CD4-positive, alpha-beta T cell treated with Interleukin-6 at 100 ng/mL for 8 hours (primary cell): ENCODE data around the gene PRRT3.

Experiments used
- DNase-seq: peaks from one replicate; pipeline ENCODE4 v3.0.0-alpha.2; 2020; ENCODE audit warnings: mixed read lengths, low spot score

The PRRT3 gene

GRCh38 chr3:9951962-9952805 is at the start of gene PRRT3:
TSS of gene PRRT3 (minus strand) at chr3:9952408. CDS start at chr3:9950115, 2,293 bp downstream.
- DNase-seq: peak; percentile 44

DNA sequence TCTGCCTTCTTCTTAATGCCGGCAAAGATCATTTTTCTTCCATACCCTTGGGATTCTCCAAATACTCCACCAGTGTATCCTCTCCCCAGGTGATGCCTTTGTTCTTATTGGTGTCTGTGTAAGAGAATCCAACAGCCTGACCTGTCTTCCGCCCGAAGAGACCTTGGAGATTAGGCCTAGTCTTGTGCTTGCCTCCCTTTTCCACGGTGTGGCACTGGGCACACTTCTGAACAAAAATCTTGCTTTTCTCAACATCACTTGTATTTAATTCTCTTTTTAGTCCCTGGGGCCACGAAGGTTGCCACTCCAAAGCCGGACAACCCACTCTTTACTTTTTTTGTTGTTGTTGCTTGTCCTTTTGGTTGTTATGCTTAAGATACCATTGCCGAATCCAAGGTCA is 48.5 kb upstream of the PRRT3 start:
- no peak for DNase-seq

- DNase-seq: no peak
Measured at GRCh38 chr3:9994086-9994844, 42.1 kb upstream of the PRRT3 start.

GRCh38 chr3:9986230-9986725 is 34.1 kb upstream of the PRRT3 start:
- no peak for DNase-seq

DNA sequence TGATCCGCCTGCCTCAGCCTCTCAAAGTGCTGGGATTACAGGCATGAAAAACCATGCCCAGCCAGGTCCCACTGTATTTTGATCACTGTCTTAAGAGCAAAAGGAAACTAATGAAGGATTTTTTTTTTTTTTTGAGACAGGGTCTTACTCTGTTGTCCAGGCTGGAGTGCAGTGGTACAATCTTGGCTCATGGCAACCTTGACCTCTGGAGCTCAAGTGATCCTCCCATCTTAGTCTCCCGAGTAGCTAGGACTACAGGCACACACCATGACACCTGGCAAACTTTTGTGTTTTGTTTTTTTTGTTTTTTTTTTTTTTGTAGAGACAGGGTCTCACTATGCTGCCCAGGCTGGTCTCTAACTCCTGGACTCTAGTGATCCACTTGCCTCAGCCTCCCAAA is 28.0 kb upstream of the PRRT3 start:
- DNase-seq: no peak

DNA sequence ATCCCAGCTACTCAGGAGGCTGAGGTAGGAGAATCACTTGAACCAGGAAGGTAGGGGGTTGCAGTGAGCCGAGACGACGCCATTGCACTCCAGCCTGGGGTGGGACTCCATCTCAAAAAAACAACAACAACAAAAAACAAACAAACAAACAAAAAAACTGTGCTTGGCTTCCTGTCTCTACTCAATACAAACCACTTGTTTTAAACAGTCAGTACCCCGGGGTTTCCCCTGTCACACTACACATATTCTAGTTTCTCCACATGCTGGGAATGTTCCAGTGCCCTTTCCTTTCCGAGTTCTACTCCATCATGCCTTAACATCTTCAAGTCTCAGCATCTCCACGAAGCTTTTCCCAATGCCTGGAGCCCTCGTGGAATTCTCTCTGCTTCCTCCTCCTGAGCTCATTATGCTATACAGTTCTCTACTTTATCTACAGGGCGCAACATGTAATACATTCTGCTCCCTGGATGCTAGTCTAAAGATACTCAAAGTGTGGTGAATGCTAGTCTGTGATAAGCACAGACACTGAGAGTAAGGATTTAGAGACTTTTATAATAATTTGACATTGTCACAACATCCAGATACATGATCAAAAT is 26.6 kb upstream of the PRRT3 start:
- DNase-seq: no peak

- no peak for DNase-seq
Measured at GRCh38 chr3:9976721-9977709, 24.8 kb upstream of the PRRT3 start.

- DNase-seq: no peak
Measured at GRCh38 chr3:9970020-9970652, 17.9 kb upstream of the PRRT3 start.

GRCh38 chr3:9969632-9970019 is 17.4 kb upstream of the PRRT3 start:
- DNase-seq: no peak

GRCh38 chr3:9966841-9967240 is 14.6 kb upstream of the PRRT3 start:
- no peak for DNase-seq

DNA sequence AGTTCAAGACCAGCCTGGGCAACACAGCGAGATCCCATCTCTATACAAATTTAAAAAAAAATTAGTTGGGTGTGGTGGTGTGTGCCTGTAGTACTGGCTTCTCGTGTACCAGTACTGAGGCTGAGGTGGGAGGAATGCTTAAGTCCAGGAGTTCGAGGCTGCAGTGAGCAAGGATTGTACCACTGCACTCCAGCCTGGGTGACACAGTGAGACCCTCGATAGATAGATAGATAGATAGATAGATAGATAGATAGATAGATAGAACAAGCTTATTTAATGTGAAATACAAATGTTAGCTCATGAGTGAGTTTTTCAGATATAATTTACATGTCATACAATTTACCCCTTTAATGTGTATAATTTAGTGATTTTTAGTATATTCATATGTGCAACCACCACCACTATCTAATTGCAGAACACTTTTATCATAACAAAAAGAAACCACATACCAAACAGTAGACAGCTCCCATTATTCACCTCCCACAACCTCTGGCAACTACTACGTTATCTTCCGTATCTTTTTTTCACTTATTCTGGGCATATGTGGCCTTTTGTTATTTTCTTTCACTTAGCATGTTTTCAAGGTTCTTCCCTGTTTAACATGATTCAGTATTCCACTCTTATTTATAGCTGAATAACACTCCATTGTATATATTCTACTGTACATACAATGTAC is 13.1 kb upstream of the PRRT3 start:
- DNase-seq: no peak

DNA sequence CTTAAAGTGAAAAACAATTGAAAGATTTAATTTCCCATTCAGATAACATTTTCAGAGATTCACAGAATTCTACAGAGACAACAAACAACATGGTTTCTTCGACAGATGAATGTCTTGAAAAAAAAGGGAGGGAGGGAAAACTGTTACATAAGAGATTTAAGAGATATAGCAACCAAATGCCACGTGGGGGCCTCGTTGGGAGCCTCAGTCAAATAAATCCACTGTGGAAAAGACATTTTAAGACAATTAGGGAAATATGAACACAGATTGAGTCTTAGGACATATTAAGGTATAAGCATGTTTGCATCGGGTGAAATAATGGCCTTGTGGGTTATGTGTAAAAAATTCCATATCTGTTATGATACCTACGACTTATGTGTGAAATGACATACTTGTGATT is 5.0 kb upstream of the PRRT3 start:
- no peak for DNase-seq

DNA sequence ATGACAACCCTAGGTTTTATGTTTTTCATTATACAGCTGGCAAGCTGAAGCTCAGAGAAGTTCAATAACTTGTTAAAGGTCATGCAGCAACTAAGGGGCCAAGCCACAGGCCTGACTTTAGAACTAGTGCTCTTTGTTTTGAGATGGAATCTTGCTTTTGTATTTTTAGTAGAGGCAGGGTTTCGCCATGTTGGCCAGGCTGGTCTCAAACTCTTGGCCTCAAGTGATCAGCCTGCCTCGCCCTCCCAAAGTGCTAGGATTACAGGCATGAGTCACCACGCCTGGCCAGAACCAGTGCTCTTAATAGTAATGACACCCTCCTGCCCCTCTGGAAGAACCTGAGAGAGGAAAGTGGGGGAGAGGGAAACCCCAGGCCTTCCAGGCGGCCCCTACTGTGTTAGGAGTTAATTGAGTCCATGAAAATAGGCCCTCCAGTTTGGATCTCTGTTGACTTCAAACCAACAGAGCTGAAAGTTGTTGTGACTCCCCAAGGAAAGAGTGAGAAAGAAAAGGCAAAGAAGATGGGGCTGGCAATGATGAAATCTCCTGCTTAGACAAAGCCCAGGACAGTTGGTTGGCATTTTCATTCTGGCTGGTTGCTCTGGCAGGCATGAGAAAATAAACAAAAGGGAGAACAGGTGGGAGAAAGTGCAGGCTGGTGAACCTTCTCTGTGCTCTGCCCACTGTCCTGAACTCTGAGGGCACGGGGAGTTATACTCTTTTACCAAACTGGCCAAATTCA is 3.6 kb upstream of the PRRT3 start:
- DNase-seq: no peak

DNA sequence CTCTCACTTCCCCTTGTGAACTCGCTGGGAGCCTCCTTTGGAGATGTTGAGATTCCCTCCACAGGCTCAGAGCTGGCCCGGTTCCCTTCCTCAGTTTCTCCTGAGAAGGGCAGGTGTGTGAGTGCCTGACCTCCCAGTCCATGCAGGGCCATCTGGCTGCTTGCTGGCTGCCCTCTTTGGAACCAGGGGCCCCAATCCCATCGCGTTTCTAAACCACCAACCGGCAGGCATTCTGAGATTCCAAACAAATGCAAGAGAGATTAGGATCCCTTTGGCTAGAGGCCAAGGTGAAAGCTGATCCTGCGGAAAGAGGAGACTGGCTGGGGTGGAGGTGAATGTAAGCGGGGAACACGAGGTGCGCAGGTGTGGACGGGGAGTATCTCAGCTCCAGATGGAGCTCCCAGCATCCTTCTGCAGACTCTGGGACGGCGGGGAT is 2.9 kb upstream of the PRRT3 start:
- no peak for DNase-seq

DNA sequence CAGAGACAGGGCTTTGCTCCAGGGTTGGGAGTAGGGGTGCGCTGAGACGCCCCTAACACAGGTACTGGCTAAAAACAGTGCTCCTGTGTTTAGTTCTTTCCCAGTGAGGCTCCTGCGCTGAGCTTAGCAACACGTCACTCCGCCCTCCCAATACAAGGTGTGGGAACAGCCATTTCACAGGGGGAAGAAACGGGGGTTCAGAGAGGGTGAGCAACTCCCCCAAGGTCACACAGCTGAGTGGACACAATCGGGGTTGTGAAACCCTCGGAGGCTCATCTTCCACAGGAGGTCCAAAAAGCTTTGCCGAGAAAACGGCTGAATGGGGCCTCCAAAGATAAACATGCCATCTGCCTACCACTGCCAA is 628 bp downstream of the PRRT3 start:
- DNase-seq: no peak

GRCh38 chr3:9951126-9951525 is 1.1 kb downstream of the PRRT3 start:
- DNase-seq: no peak

- no peak for DNase-seq
Measured at GRCh38 chr3:9949626-9950025, 2.6 kb downstream of the PRRT3 start.

- DNase-seq: no peak
Measured at GRCh38 chr3:9949115-9949514, 3.1 kb downstream of the PRRT3 start.

DNA sequence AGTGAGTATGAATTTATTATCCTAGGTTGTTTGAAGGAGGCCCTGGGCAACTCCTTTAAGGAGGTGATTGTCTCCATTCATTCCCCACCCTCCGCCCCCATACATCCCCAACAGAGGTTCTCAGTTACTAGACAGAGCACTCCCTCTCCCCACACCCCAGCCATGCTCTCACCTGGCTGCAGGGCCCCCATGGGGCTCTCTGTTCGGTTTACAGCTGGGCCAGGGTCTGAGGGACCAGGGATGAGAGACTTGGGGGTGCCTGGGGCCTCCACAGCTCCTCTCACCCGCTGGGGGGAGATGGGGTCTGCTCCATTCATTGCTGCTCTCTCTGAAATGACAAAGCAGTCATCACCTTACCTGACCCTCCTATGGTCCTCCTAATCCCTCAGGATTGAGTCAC is 3.6 kb downstream of the PRRT3 start:
- no peak for DNase-seq
